CD14-positive monocyte (primary cell): ENCODE measurements around the gene EYS. TPM values are rescaled to one million over a fixed set of nuclear protein-coding genes. Genes with fewer than 3 reads are reported as not detected.
"Not testable (repeated sequence)": the region's sequence is repeated elsewhere in the genome, so short reads cannot be mapped to it uniquely, and the experiment has no call there.

Experiments used
- DNase-seq, 3 donors: peaks; one replicate each; pipeline ENCODE4 v3.0.0-alpha.2; 2011 to 2022
- H2AFZ ChIP-seq: 2 replicates; pipeline ENCODE4 v1.6.0; 2012; ENCODE audit warnings: mild to moderate bottlenecking, low read depth, low read length, inconsistent platforms; ENCODE audit not compliant: insufficient read depth, poor library complexity, severe bottlenecking
- H3K27ac ChIP-seq, 2 donors: 1 replicate in 1 of 2; 2 replicates in 1 of 2; pipeline ENCODE4 v1.5.1; 2012 to 2013; ENCODE audit warnings: low read length in 2 of 2, control low read depth in 1 of 2, inconsistent platforms in 1 of 2, low read depth in 1 of 2, mild to moderate bottlenecking in 1 of 2
- H3K27me3 ChIP-seq, 2 donors: one replicate each; pipeline versions ENCODE4 v1.6.0 to v1.6.1; 2011 to 2013; ENCODE audit warnings: low read length in 2 of 2; ENCODE audit not compliant: control insufficient read depth in 2 of 2, insufficient read depth in 2 of 2
- H3K36me3 ChIP-seq, 2 donors: replicated peaks in 1 of 2; 1 replicate in 1 of 2; 2 replicates in 1 of 2; pipeline versions ENCODE4 v1.5.1 to v1.6.1; 2012 to 2013; ENCODE audit warnings: low read length in 2 of 2, control low read depth in 1 of 2, inconsistent platforms in 1 of 2, mild to moderate bottlenecking in 1 of 2; ENCODE audit not compliant: insufficient read depth in 2 of 2, control insufficient read depth in 1 of 2
- H3K4me1 ChIP-seq, 2 donors: 1 replicate in 1 of 2; 2 replicates in 1 of 2; pipeline versions ENCODE4 v1.5.1 to v1.6.1; 2012 to 2013; ENCODE audit warnings: low read length in 2 of 2, control low read depth in 1 of 2, inconsistent platforms in 1 of 2, mild to moderate bottlenecking in 1 of 2, moderate library complexity in 1 of 2; ENCODE audit not compliant: insufficient read depth in 2 of 2, control insufficient read depth in 1 of 2
- H3K4me2 ChIP-seq: replicated peaks from 2 replicates; pipeline ENCODE3; 2012; ENCODE audit warnings: low read length, moderate library complexity, mild to moderate bottlenecking; ENCODE audit not compliant: poor library complexity, severe bottlenecking; ENCODE audit errors: extremely low read depth
- H3K4me3 ChIP-seq, 3 experiments: fragments of 200-600 bp in 1 of 3; sonication (generic) in 1 of 3; replicated peaks in 1 of 3; 1 replicate in 2 of 3; 2 replicates in 1 of 3; pipeline ENCODE4 v1.5.1; 2011 to 2013; ENCODE audit warnings: low read length in 3 of 3, mild to moderate bottlenecking in 3 of 3, control low read depth in 2 of 3, low read depth in 2 of 3, inconsistent platforms in 1 of 3, moderate library complexity in 1 of 3
- H3K79me2 ChIP-seq: 2 replicates; pipeline ENCODE4 v1.6.0; 2012; ENCODE audit warnings: mild to moderate bottlenecking, control low read depth, inconsistent platforms, low read length, moderate library complexity; ENCODE audit not compliant: insufficient read depth
- H3K9ac ChIP-seq: 2 replicates; pipeline ENCODE4 v1.6.0; 2017; ENCODE audit warnings: low read length, mild to moderate bottlenecking; ENCODE audit not compliant: insufficient read depth, poor library complexity, severe bottlenecking
- H3K9me3 ChIP-seq, 2 donors: replicated peaks in 1 of 2; 1 replicate in 1 of 2; 2 replicates in 1 of 2; pipeline versions ENCODE4 v1.5.1 to v1.6.1; 2012 to 2013; ENCODE audit warnings: low read length in 2 of 2, control low read depth in 1 of 2; ENCODE audit not compliant: control insufficient read depth in 1 of 2, insufficient read depth in 1 of 2
- H4K20me1 ChIP-seq: 2 replicates; pipeline ENCODE4 v1.6.0; 2012; ENCODE audit warnings: mild to moderate bottlenecking, low read length, control low read depth, moderate library complexity; ENCODE audit not compliant: insufficient read depth
- H3K27ac Mint-ChIP-seq, 7 donors: one replicate each; pipeline ENCODE4 v1.8.0; 2020; ENCODE audit warnings: mild to moderate bottlenecking in 7 of 7, mixed read lengths in 7 of 7, moderate library complexity in 6 of 7, inconsistent platforms in 2 of 7
- H3K27me3 Mint-ChIP-seq, 3 donors: one replicate each; pipeline ENCODE4 v1.8.0; 2021 to 2022; ENCODE audit warnings: low read depth in 3 of 3, mild to moderate bottlenecking in 3 of 3, mixed read lengths in 3 of 3, moderate library complexity in 3 of 3, inconsistent platforms in 1 of 3
- H3K36me3 Mint-ChIP-seq, 2 donors: one replicate each; pipeline ENCODE4 v1.8.0; 2020; ENCODE audit warnings: mixed read lengths in 2 of 2, inconsistent platforms in 1 of 2, mild to moderate bottlenecking in 1 of 2
- H3K4me1 Mint-ChIP-seq: one replicate; pipeline ENCODE4 v1.8.0; 2020; ENCODE audit warnings: mild to moderate bottlenecking, mixed read lengths
- H3K4me3 Mint-ChIP-seq, 2 donors: one replicate each; pipeline ENCODE4 v1.8.0; 2020; ENCODE audit warnings: mild to moderate bottlenecking in 2 of 2, mixed read lengths in 2 of 2, moderate library complexity in 1 of 2
- H3K9me3 Mint-ChIP-seq, 7 donors: one replicate each; pipeline ENCODE4 v1.8.0; 2020 to 2022; ENCODE audit warnings: mixed read lengths in 7 of 7, mild to moderate bottlenecking in 6 of 7, moderate library complexity in 6 of 7, inconsistent platforms in 2 of 7
- CTCF ChIP-seq: fragments of 200-600 bp; IDR thresholded peaks from one replicate; pipeline ENCODE4 v1.8.0; 2022; ENCODE audit warnings: antibody characterized with exemption, mild to moderate bottlenecking
- WGBS: methylation state at CpG from one replicate; pipeline ENCODE4 v1.1.5; 2013; ENCODE audit warnings: missing lambda C conversion rate; ENCODE audit not compliant: insufficient coverage; 5-methylcytosine and 5-hydroxymethylcytosine counted together
- intact Hi-C, 2 donors: fragments of 100-400 bp; cut with micrococcal nuclease; formaldehyde crosslinking; loops; one replicate each; pipeline versions ENCODE4 v1.15.0 to v1.15.1; 2023
- polyA plus RNA-seq, 3 donors: library from polyadenylated mRNA; depleted of rRNA in 1 of 3; unstranded in 2 of 3; stranded (reverse) in 1 of 3; fragments of 300-500 nt in 2 of 3; fragments of >200 nt in 1 of 3; fragmentation: Illumina TruSeq in 2 of 3; gene quantifications; 1 replicate in 2 of 3; 2 replicates in 1 of 3; pipeline ENCODE4 v1.2.3, GENCODE V29; 2012 to 2021

The EYS gene
- polyA plus RNA-seq, 3 donors, result 0.01 to 0.03 TPM; not detected in 1

DNA sequence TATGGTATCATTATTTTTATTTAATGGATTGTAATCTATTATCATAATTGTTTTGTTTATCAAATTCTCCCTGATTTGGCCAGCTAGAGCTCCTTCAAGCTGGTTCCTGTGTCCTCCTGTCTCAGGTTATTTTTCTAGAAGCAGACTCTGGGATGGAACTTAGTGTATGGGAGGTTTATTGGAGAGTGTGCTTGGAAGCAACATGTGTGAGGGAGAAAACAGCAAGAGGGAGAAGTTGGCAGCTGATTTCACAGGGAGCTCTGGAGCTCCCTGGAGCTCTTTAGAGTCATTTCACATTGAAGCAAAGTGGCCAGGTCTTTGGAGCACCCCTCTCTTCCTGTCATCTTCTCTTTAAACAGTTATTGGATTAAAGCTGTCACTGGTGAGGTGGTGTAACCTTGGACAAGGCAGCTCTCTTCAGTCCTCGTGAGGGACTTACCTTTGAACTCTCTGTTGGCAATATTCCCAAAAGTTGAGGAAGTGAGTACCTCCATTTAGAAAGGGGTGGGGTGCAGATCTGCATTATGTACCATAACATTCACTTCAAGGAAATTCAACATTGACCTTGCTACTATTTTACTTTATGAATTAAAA is 1967.8 kb downstream of the EYS start:
- no CpG with 5 or more reads among the region's 1 CpG for WGBS
- no peak overlapping the region for H3K27ac Mint-ChIP-seq

GRCh38 chr6:63738190-63738589 is 1968.8 kb downstream of the EYS start:
- H3K27me3 Mint-ChIP-seq, H3K36me3 Mint-ChIP-seq, H3K9me3 ChIP-seq, H3K4me2 ChIP-seq, H3K4me1 Mint-ChIP-seq, H4K20me1 ChIP-seq, H3K27me3 ChIP-seq, H3K27ac ChIP-seq, H3K9me3 Mint-ChIP-seq, H3K4me3 ChIP-seq, H2AFZ ChIP-seq, H3K79me2 ChIP-seq, DNase-seq, H3K4me3 Mint-ChIP-seq, intact Hi-C loops, H3K36me3 ChIP-seq, H3K9ac ChIP-seq, H3K4me1 ChIP-seq, H3K27ac Mint-ChIP-seq: not testable (repeated sequence)
- no CpG with 5 or more reads among the region's 2 CpGs for WGBS

More for the DNA sequence above, 1967.8 kb downstream of the EYS start:
- no peak overlapping the region for H3K4me3 Mint-ChIP-seq
- Histone ChIP-seq H3K4me3 (no peak overlapping the region), H3K4me1 (no peaks in the 10 kb centered on the region), H3K9ac (no peak overlapping the region), H3K4me2 (no peak overlapping the region), H2AFZ (no peak overlapping the region), H3K36me3 (no peaks in the 10 kb centered on the region), H3K27ac (no peak overlapping the region), H3K79me2 (no peaks in the 10 kb centered on the region), H3K9me3 (no peaks in the 10 kb centered on the region), H3K27me3 (no peaks in the 10 kb centered on the region), H4K20me1 (no peaks in the 10 kb centered on the region)
- H3K36me3 Mint-ChIP-seq, result no peaks in the 10 kb centered on the region
- no peaks in the 10 kb centered on the region for H3K4me1 Mint-ChIP-seq
- intact Hi-C loops, result no loop called here
- no peak for DNase-seq
- no peak for TF ChIP-seq CTCF
- peaks cover 0 to 2% (median 1%) of the 10 kb centered on the region in 3 donors for H3K27me3 Mint-ChIP-seq
- peaks cover 0 to 7% (median 6%) of the 10 kb centered on the region in 7 donors for H3K9me3 Mint-ChIP-seq
